GM18499 (cell line): ENCODE results near the gene CTXND2.

Source experiments
- ATAC-seq: cut with Tn5 transposase; IDR thresholded peaks from one replicate; pipeline ENCODE4 v1.9.1; 2021; ENCODE audit warnings: moderate number of reproducible peaks; ENCODE audit not compliant: insufficient read depth, unreplicated experiment

Gene CTXND2

DNA sequence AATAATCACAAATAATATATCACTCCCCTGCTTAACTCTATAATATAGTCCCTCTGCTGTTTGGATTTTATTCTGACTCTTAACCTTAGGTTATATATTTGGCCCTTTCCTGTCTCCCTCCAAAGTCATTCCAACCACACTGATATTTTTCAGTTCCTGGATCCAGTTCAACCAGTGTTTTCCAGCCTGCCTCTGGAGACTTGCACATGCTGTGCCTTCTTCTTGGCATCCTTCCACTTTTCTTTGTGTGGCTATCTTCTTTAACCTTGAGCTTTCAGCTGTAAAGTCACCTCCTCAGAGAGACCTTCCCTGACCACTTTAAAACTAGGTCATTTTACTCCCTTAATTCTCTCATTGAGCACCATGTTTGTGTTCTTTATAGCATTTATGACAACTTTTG, 68.3 kb downstream of the CTXND2 start:
- no peak for ATAC-seq

DNA sequence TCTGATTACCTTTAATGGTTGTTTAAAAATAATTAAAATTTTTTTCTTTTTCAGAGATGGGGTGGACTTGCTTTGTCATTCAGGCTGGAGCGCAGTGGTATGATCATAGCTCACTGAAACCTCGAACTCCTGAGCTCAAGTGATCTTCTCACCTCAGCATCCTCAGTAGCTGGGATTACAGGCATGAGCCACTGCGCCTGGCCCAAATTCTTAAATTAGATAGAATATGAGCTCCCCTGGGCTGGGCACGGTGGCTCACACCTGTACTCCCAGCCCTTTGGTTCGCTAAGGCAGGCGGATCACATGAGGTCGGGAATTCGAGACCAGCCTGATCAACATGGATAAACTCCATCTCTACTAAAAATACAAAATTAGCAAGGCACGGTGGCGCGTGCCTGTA, 70.7 kb downstream of the CTXND2 start:
- ATAC-seq: no peak

DNA sequence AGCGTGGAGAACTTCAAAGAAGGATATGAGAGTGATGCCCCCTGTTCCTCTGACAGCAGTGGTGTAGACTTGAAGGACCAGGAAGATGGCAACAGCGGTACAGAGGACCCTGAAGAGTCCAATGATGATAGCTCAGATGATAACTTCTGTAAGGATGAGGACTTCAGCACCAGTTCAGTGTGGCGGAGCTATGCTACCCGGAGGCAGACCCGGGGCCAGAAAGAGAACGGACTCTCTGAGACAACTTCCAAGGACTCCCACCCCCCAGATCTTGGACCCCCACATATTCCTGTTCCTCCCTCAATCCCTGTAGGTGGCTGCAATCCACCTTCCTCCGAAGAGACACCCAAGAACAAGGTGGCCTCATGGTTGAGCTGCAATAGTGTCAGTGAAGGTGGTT, 73.7 kb downstream of the CTXND2 start:
- no peak for ATAC-seq

DNA sequence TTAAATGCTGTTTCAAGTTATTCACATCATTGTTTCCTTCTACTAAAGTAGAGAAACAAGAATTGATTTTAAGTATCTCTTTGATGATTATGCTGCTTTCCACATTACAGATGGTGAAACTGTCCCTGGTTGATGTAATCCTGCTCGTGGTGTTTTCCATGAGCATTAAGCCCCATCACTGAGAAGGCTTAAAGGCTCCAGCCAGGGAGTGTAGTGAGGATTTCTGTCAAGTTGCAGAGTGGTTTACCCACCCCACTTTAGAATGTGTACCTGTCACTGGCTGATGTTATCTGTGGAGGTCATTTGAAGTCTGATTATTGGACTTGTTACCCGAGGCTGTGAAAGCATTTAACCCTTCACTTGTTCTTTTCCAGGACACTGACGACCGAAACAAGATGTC, 74.8 kb downstream of the CTXND2 start:
- no peak for ATAC-seq
